HEK293 (cell line): ENCODE measurements around the gene MACF1.

ENCODE experiments used
- CTCF ChIA-PET: fragments of 350-600 bp; formaldehyde crosslinking; extraction: SDS; loops from one replicate; lab custom pipeline; 2021; ENCODE audit warnings: antibody characterized with exemption; lab: Yijun Ruan, JAX
- POLR2A ChIA-PET: fragments of 300-600 bp; formaldehyde crosslinking; extraction: SDS; loops from one replicate; lab custom pipeline; 2020; ENCODE audit warnings: antibody characterized with exemption, inconsistent platforms; lab: Yijun Ruan, JAX
- H3K27ac ChIP-seq: fragments of 200-500 bp; sonication (Bioruptor generic); 2 replicates; pipeline ENCODE4 v1.5.1; 2014; ENCODE audit warnings: low read depth, low read length, control low read depth, inconsistent platforms; ENCODE audit errors: extremely low read depth
- H3K36me3 ChIP-seq, 2 experiments: fragments of 200-500 bp in 1 of 2; sonication (Bioruptor generic) in 1 of 2; 1 replicate in 1 of 2; 2 replicates in 1 of 2; pipeline ENCODE4 v1.5.1; 2014 to 2017; ENCODE audit warnings: inconsistent platforms in 2 of 2, low read length in 2 of 2; ENCODE audit not compliant: control insufficient read depth in 2 of 2, insufficient read depth in 1 of 2
- H3K4me1 ChIP-seq: fragments of 200-500 bp; sonication (Bioruptor generic); 2 replicates; pipeline ENCODE4 v1.5.1; 2014; ENCODE audit warnings: mild to moderate bottlenecking, low read length, inconsistent platforms; ENCODE audit not compliant: control insufficient read depth, insufficient read depth
- H3K4me3 ChIP-seq: 2 replicates; pipeline ENCODE4 v1.5.1; 2011; ENCODE audit warnings: low read depth, mild to moderate bottlenecking, control low read depth, low read length, moderate library complexity
- H3K9me3 ChIP-seq: fragments of 200-500 bp; sonication (Bioruptor generic); 2 replicates; pipeline ENCODE4 v1.5.1; 2014; ENCODE audit warnings: low read depth, low read length, inconsistent platforms; ENCODE audit not compliant: control insufficient read depth, insufficient read depth
- FEZF1 ChIP-seq: fragments of 450-650 bp; formaldehyde crosslinking; IDR thresholded peaks from 2 replicates; pipeline ENCODE4 v1.5.1; 2016; ENCODE audit warnings: missing biosample characterization, missing genetic modification characterization
- MYNN ChIP-seq: fragments of 450-650 bp; formaldehyde crosslinking; IDR thresholded peaks from 2 replicates; pipeline ENCODE4 v1.5.1; 2016; ENCODE audit warnings: missing biosample characterization, missing genetic modification characterization, borderline replicate concordance
- PATZ1 ChIP-seq: fragments of 450-650 bp; formaldehyde crosslinking; IDR thresholded peaks from 2 replicates; pipeline ENCODE4 v1.5.1; 2016; ENCODE audit warnings: missing biosample characterization, missing genetic modification characterization
- SCRT2 ChIP-seq: fragments of 450-650 bp; formaldehyde crosslinking; IDR thresholded peaks from 2 replicates; pipeline ENCODE4 v1.5.1; 2016; ENCODE audit warnings: missing biosample characterization, missing genetic modification characterization
- ZBTB21 ChIP-seq: fragments of 450-650 bp; formaldehyde crosslinking; IDR thresholded peaks from 2 replicates; pipeline ENCODE4 v1.5.1; 2017; ENCODE audit warnings: missing biosample characterization, missing genetic modification characterization
- ZBTB8A ChIP-seq: fragments of 450-650 bp; formaldehyde crosslinking; IDR thresholded peaks from 2 replicates; pipeline ENCODE4 v1.5.1; 2016; ENCODE audit warnings: missing biosample characterization, missing genetic modification characterization
- ZNF221 ChIP-seq: fragments of 450-650 bp; formaldehyde crosslinking; IDR thresholded peaks from 2 replicates; pipeline ENCODE4 v1.5.1; 2017; ENCODE audit warnings: missing biosample characterization, missing genetic modification characterization, borderline replicate concordance
- ZNF23 ChIP-seq: fragments of 450-650 bp; formaldehyde crosslinking; IDR thresholded peaks from 2 replicates; pipeline ENCODE4 v1.5.1; 2016; ENCODE audit warnings: missing biosample characterization, missing genetic modification characterization, borderline replicate concordance
- ZNF324 ChIP-seq: fragments of 450-650 bp; formaldehyde crosslinking; IDR thresholded peaks from 2 replicates; pipeline ENCODE4 v1.5.1; 2016; ENCODE audit warnings: missing biosample characterization, missing genetic modification characterization
- ZNF341 ChIP-seq: fragments of 450-650 bp; formaldehyde crosslinking; IDR thresholded peaks from 2 replicates; pipeline ENCODE4; 2016; ENCODE audit warnings: low read depth, missing biosample characterization, missing genetic modification characterization
- ZNF449 ChIP-seq: fragments of 450-650 bp; formaldehyde crosslinking; IDR thresholded peaks from 2 replicates; pipeline ENCODE4 v1.5.1; 2017; ENCODE audit warnings: missing biosample characterization, mild to moderate bottlenecking, missing genetic modification characterization, moderate library complexity
- ZNF514 ChIP-seq: fragments of 450-650 bp; formaldehyde crosslinking; IDR thresholded peaks from 2 replicates; pipeline ENCODE4 v1.5.1; 2016; ENCODE audit warnings: missing biosample characterization, missing genetic modification characterization
- ZSCAN4 ChIP-seq: fragments of 450-650 bp; formaldehyde crosslinking; IDR thresholded peaks from 2 replicates; pipeline ENCODE4 v1.5.1; 2017; ENCODE audit warnings: missing biosample characterization, missing genetic modification characterization
- TF ChIP-seq, protein P1 (sequence below): fragments of 450-650 bp; formaldehyde crosslinking; IDR thresholded peaks from 2 replicates; pipeline ENCODE4 v1.5.1; 2016; ENCODE audit warnings: missing biosample characterization, missing genetic modification characterization, low read depth

MACF1 gene

DNA sequence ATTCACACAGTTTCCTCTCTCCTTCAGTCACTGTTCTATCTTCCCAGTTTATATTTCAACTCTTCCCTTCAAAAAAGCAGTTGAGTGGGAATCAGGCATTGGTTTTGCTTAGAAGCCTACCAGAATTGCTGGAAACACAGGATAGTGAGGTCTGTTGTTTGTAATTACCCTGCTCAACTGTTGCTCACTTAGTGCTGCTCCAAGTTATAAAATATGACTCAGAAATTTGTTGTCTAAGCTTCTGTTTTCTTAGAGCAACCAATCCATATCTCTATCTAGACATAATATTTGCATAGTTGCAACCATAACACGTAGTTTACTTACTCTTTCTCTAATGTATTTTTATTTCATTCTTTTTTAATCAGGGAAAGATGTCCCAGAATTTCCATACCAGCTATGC lies 87.9 kb downstream of the MACF1 start:
- POLR2A ChIA-PET, result interaction anchor here (0.6 kb wide), 1 partner anchor 12 kb away, joined by 4 read pairs; no protein-coding TSS in a partner anchor
- H3K4me1 ChIP-seq, result no peaks in the 10 kb centered on the region
- no peak for TF ChIP-seq ZNF514 (tag by site-specific recombination)
- peak; percentile 48; the same call in 1 of the 2 replicates for TF ChIP-seq SCRT2 (tag by site-specific recombination)
- H3K27ac ChIP-seq, result no peak overlapping the region
- H3K36me3 ChIP-seq, result peaks cover 24 to 76% of the 10 kb centered on the region in 2 experiments
- no peak overlapping the region for H3K4me3 ChIP-seq
- no peaks in the 10 kb centered on the region for H3K9me3 ChIP-seq
- CTCF ChIA-PET, result no interaction called here

DNA sequence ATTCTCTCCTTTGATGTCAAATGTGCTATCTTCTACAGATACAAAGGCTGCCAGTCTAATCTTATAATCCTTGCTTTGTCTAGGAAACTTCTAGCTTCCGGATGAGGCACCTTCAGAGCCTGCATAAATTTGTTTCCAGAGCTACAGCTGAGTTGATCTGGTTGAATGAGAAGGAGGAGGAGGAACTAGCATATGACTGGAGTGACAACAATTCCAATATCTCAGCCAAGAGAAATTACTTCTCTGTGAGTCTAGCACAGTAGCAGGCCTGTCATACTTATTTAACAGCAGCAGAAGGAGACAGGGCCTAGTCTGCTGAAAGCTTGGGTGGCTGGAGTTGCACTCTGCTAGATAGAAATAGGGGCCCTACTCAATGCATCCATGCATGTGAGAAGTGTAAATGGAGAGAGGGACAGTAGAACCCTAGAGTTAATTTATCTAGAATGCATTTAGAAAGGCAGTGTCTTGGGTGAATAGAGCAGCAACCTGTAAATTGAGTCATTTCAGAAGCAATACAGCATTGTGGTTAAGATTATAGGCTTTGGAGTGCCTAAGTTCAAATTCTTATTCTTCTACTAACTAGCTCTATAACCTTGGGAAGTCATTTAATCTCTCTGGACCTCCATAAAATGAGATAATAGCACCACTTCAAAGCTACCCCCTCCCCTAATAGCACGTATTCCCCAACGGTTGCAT lies 89.0 kb downstream of the MACF1 start:
- CTCF ChIA-PET, result no interaction called here
- TF ChIP-seq MYNN (tag by site-specific recombination) (no peak), ZNF341 (tag by site-specific recombination) (no peak), ZSCAN4 (no peak), FEZF1 (tag by site-specific recombination) (peak; percentile 60), ZNF23 (tag by site-specific recombination) (no peak)
- no peaks in the 10 kb centered on the region for H3K9me3 ChIP-seq
- H3K4me3 ChIP-seq, result no peak overlapping the region
- no peak overlapping the region for H3K27ac ChIP-seq
- H3K36me3 ChIP-seq, result peaks cover 16 to 74% of the 10 kb centered on the region in 2 experiments
- POLR2A ChIA-PET, result no interaction called here
- H3K4me1 ChIP-seq, result no peaks in the 10 kb centered on the region

GRCh38 chr1:39294531-39294930 lies 90.0 kb downstream of the MACF1 start:
- POLR2A ChIA-PET, result no interaction called here
- Histone ChIP-seq H3K36me3 (peaks cover 14 to 76% of the 10 kb centered on the region in 2 experiments; a peak in 2 of 3 replicates), H3K4me1 (no peaks in the 10 kb centered on the region), H3K27ac (no peak overlapping the region), H3K9me3 (no peaks in the 10 kb centered on the region), H3K4me3 (no peak overlapping the region)
- CTCF ChIA-PET, result no interaction called here
- TF ChIP-seq, protein P1, sequence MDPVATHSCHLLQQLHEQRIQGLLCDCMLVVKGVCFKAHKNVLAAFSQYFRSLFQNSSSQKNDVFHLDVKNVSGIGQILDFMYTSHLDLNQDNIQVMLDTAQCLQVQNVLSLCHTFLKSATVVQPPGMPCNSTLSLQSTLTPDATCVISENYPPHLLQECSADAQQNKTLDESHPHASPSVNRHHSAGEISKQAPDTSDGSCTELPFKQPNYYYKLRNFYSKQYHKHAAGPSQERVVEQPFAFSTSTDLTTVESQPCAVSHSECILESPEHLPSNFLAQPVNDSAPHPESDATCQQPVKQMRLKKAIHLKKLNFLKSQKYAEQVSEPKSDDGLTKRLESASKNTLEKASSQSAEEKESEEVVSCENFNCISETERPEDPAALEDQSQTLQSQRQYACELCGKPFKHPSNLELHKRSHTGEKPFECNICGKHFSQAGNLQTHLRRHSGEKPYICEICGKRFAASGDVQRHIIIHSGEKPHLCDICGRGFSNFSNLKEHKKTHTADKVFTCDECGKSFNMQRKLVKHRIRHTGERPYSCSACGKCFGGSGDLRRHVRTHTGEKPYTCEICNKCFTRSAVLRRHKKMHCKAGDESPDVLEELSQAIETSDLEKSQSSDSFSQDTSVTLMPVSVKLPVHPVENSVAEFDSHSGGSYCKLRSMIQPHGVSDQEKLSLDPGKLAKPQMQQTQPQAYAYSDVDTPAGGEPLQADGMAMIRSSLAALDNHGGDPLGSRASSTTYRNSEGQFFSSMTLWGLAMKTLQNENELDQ (tag by site-specific recombination), result no peak
- no peak for TF ChIP-seq ZNF449
- TF ChIP-seq PATZ1 (tag by site-specific recombination), result no peak
- no peak for TF ChIP-seq ZNF221 (tag by site-specific recombination)
- no peak for TF ChIP-seq ZBTB8A (tag by site-specific recombination)
- TF ChIP-seq ZNF324 (tag by site-specific recombination), result no peak
- TF ChIP-seq ZNF23 (tag by site-specific recombination), result no peak
- TF ChIP-seq ZBTB21 (tag by site-specific recombination), result no peak
- TF ChIP-seq, all 188 proteins: peak for 0
